Endometrium (tissue), 2 donors: Measurements from ENCODE around the gene NOVA1.

Source experiments
- FAIRE-seq: peaks from 2 replicates; lab custom pipeline; 2012; peaks lifted over from hg19 to GRCh38; lab: Jason Lieb, UNC
- donor health status: control.
- donor health status: control.

NOVA1 gene

GRCh38 chr14:26443654-26444053, 154.2 kb downstream of the NOVA1 start:
- FAIRE-seq, result no peak

GRCh38 chr14:26429205-26429604, 168.6 kb downstream of the NOVA1 start:
- FAIRE-seq, result no peak

- FAIRE-seq, result no peak
Measured at GRCh38 chr14:26427097-26427496, 170.7 kb downstream of the NOVA1 start.

- FAIRE-seq, result no peak
Measured at GRCh38 chr14:26424537-26424936, 173.3 kb downstream of the NOVA1 start.

GRCh38 chr14:26415618-26416123, 182.2 kb downstream of the NOVA1 start:
- FAIRE-seq, result peak; percentile 94

- no peak for FAIRE-seq
Measured at GRCh38 chr14:26414926-26415325, 182.9 kb downstream of the NOVA1 start.

GRCh38 chr14:26414103-26414502, 183.7 kb downstream of the NOVA1 start:
- no peak for FAIRE-seq

GRCh38 chr14:26412421-26412820, 185.4 kb downstream of the NOVA1 start:
- no peak for FAIRE-seq

- FAIRE-seq, result no peak
Measured at GRCh38 chr14:26410189-26410685, 187.6 kb downstream of the NOVA1 start.

GRCh38 chr14:26404927-26405326, 192.9 kb downstream of the NOVA1 start:
- FAIRE-seq, result no peak

- FAIRE-seq, result no peak
Measured at GRCh38 chr14:26403760-26404159, 194.1 kb downstream of the NOVA1 start.

- FAIRE-seq, result no peak
Measured at GRCh38 chr14:26402126-26402525, 195.7 kb downstream of the NOVA1 start.

GRCh38 chr14:26401179-26401968, 196.5 kb downstream of the NOVA1 start:
- FAIRE-seq, result no peak

GRCh38 chr14:26400373-26400772, 197.5 kb downstream of the NOVA1 start:
- FAIRE-seq, result no peak

GRCh38 chr14:26398616-26399015, 199.2 kb downstream of the NOVA1 start:
- no peak for FAIRE-seq
